Measurements from ENCODE around the gene ABCA4. TPM values are rescaled to one million over a fixed set of nuclear protein-coding genes. Genes with fewer than 3 reads are reported as not detected.

The ABCA4 gene
- total RNA-seq, 1 donor from 2014 or later: not detected

DNA sequence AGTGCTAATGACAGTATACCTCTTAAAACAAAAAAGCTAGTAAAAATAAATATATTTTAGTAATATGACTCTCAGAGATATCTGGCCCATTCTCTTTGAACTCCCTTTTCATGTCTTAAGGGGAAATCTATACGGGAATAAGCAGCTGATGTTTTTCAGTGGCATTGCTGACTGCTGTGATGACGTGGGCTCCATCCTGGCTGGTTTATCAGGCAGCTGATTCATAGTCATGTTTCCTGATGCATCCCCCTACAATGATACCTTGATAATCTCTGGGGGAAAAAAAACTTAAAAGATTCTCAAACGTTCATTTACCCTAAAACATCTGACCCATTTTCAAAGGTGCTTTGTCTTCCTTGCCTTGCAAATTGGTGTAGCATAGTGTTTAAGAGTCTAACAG is 53.8 kb downstream of the ABCA4 start:
- H3K4me3 Mint-ChIP-seq: no peak overlapping the region
- H3K9me3 Mint-ChIP-seq: no peaks in the 10 kb centered on the region
- ChIA-PET POLR2A (no interaction called here), CTCF (no interaction called here)
- H3K27me3 Mint-ChIP-seq: no peaks in the 10 kb centered on the region
- H3K4me1 Mint-ChIP-seq: no peaks in the 10 kb centered on the region
- ATAC-seq (ENCODE audit: low read depth): no peak
- DNase-seq: no peak
- no peak overlapping the region for H3K27ac Mint-ChIP-seq
- TF ChIP-seq, protein P1, sequence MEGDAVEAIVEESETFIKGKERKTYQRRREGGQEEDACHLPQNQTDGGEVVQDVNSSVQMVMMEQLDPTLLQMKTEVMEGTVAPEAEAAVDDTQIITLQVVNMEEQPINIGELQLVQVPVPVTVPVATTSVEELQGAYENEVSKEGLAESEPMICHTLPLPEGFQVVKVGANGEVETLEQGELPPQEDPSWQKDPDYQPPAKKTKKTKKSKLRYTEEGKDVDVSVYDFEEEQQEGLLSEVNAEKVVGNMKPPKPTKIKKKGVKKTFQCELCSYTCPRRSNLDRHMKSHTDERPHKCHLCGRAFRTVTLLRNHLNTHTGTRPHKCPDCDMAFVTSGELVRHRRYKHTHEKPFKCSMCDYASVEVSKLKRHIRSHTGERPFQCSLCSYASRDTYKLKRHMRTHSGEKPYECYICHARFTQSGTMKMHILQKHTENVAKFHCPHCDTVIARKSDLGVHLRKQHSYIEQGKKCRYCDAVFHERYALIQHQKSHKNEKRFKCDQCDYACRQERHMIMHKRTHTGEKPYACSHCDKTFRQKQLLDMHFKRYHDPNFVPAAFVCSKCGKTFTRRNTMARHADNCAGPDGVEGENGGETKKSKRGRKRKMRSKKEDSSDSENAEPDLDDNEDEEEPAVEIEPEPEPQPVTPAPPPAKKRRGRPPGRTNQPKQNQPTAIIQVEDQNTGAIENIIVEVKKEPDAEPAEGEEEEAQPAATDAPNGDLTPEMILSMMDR (IDR thresholded peaks at IDR 0.05): no peak
- H3K36me3 Mint-ChIP-seq (ENCODE audit: low read depth): no peaks in the 10 kb centered on the region
- intact Hi-C loops (cut with micrococcal nuclease): no loop called here

DNA sequence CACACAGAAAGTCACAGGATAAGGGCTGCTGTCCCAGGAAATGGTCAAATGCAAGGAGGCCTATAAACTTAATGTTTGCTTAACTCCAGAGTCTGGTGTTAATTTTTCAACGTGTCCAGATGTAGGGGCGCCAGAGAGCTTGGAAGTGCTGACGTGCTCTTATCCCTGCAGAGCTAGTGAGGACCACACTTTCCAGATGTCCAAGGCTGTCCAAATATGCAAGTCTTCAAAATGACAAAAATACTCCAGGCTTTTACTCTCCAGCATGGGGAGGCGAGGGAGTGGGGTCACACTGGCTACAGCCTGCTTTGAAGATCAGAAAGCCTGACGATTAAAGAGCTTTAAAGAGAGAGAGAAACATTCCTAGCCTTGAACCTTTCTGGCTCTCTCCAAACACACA is 57.6 kb downstream of the ABCA4 start:
- TF ChIP-seq, protein P1 (IDR thresholded peaks at IDR 0.05): no peak
- no peak for ATAC-seq (ENCODE audit: low read depth)
- Mint-ChIP-seq H3K27me3 (peaks cover 6% of the 10 kb centered on the region), H3K27ac (no peak overlapping the region), H3K4me1 (no peaks in the 10 kb centered on the region), H3K4me3 (no peak overlapping the region), H3K9me3 (no peaks in the 10 kb centered on the region), H3K36me3 (ENCODE audit: low read depth) (no peaks in the 10 kb centered on the region)
- no peak for DNase-seq
- CTCF ChIA-PET: interaction anchor here (1.2 kb wide), 1 partner anchor 25 kb away, joined by 3 read pairs; no protein-coding TSS in a partner anchor
- intact Hi-C loops (cut with micrococcal nuclease): no loop called here
- POLR2A ChIA-PET: no interaction called here

DNA sequence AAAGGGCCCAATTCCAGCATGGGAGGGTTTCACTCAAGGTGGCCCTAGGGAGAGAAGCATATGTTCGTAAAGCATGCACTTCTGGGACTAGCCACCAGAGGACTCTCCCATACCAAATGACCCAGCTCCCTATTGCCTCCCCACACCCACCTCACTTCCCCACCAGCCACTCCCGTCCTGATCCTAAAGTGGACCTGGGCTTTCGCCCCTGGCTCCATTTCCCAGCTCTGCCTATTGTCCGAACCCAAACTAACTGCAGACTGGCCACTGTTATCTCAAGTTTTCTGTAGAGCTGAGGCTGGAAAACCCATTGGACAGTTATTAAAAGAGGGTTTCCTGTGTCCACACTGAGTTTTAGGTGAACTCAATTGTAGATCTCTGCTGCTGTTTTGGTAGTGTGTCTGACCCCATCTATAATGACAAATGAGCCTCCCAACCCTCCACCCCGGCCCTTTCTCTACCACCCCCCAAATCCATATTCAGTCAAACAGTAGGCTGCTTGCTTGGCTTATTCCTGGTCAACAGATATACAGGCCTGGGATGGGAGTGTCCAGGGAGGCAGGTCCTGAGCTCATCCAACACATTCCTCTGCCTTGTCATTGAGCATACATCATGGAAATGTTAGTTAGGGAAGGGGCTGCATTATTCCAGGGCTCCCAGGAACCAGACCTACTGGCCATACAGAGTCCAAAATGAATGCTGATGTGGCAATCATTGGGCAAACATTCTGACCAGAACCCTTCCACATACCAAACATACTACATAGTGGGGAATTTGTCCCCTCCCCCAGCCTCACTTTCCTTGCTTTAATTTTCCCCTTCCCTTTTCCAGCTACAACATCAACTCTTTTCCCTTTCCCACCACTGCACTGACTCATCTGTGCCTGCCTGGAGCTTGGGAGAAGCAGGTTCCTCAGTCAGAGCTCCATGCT is 59.2 kb downstream of the ABCA4 start:
- Mint-ChIP-seq H3K9me3 (no peaks in the 10 kb centered on the region), H3K4me1 (no peaks in the 10 kb centered on the region), H3K36me3 (ENCODE audit: low read depth) (no peaks in the 10 kb centered on the region), H3K27me3 (peaks cover 9% of the 10 kb centered on the region), H3K4me3 (no peak overlapping the region), H3K27ac (no peak overlapping the region)
- TF ChIP-seq, protein P1 (IDR thresholded peaks at IDR 0.05): no peak
- intact Hi-C loops (cut with micrococcal nuclease): loop anchor here (1.0 to 2.0 kb wide), 3 partner anchors 402 to 745 kb away; no protein-coding TSS in a partner anchor
- DNase-seq (no peak), ATAC-seq (ENCODE audit: low read depth) (peak; percentile 47)
- ChIA-PET POLR2A (no interaction called here), CTCF (interaction anchor here (0.6 to 1.8 kb wide), 7 partner anchors 9 to 744 kb away, joined by 3 to 22 read pairs (median 3); no protein-coding TSS in a partner anchor)

DNA sequence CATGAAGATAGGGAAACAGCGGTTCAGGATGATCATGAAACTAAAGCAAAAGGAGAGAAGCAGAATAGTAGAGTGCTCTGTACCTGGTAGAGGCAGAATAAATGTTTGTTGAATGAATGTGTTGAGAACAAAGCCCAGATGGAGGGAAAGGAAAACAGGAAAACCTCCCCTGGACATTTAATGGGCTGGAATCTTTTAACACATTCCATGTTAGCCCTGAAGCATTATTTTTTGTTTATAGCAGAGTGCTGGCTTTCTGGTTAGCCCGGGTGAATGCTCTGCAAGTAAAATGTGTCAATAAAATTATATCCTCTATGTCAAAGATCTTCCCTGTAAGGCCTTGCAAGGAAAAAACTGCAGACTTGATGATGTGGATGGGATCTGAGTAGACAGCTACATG is 60.2 kb downstream of the ABCA4 start:
- H3K27ac Mint-ChIP-seq: no peak overlapping the region

DNA sequence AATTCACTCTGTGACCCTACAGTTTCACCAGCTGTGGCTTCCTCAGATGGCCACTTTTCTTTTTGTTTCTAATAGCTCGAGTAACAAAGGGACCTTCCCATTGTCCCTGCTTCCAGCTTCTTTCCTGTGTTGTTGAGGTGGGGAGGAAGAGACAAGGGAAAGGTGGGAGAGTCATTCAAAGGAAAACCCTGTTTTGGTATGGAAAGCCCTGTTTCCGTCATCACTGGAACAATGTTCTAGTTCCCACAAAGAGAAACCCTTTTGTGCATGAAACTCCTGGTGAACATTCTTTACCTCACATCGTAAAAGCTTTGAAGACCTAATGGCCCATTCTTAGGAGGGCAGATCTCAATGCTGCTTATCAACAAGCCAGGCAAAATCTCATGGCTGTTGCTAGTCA is 62.2 kb downstream of the ABCA4 start:
- ChIA-PET POLR2A (no interaction called here), CTCF (no interaction called here)
- Mint-ChIP-seq H3K9me3 (no peaks in the 10 kb centered on the region), H3K4me3 (no peak overlapping the region), H3K4me1 (no peaks in the 10 kb centered on the region), H3K27me3 (peaks cover 17% of the 10 kb centered on the region), H3K36me3 (ENCODE audit: low read depth) (no peaks in the 10 kb centered on the region), H3K27ac (no peak overlapping the region)
- ATAC-seq (ENCODE audit: low read depth) (no peak), DNase-seq (no peak)
- TF ChIP-seq, protein P1 (IDR thresholded peaks at IDR 0.05): no peak
- intact Hi-C loops (cut with micrococcal nuclease): no loop called here

More for the DNA sequence above, 60.2 kb downstream of the ABCA4 start:
- Mint-ChIP-seq H3K4me1 (no peaks in the 10 kb centered on the region), H3K27me3 (peaks cover 9% of the 10 kb centered on the region), H3K4me3 (no peak overlapping the region), H3K36me3 (ENCODE audit: low read depth) (no peaks in the 10 kb centered on the region), H3K9me3 (no peaks in the 10 kb centered on the region)
- TF ChIP-seq, protein P1 (IDR thresholded peaks at IDR 0.05): no peak
- intact Hi-C loops (cut with micrococcal nuclease): loop anchor here (1.0 to 2.0 kb wide), 3 partner anchors 403 to 746 kb away; no protein-coding TSS in a partner anchor
- ATAC-seq (ENCODE audit: low read depth) (no peak), DNase-seq (no peak)
- ChIA-PET CTCF (interaction anchor here (1.4 kb wide), 1 partner anchor 745 kb away, joined by 6 read pairs; no protein-coding TSS in a partner anchor), POLR2A (no interaction called here)
